GM18951 (cell line): ENCODE measurements around the gene CENPM.

Experiments
- POLR2A ChIP-seq: IDR thresholded peaks from 4 replicates; pipeline ENCODE4 v1.6.1; 2011; ENCODE audit warnings: mild to moderate bottlenecking; ENCODE audit not compliant: insufficient read length, insufficient read depth; ENCODE audit errors: extremely low read depth
- in situ Hi-C: fragments of 300-500 bp; cut with MboI; formaldehyde crosslinking; loops from one replicate; pipeline ENCODE4 v1.12.0; 2022; ENCODE audit warnings: low sequenced_read_pairs, mixed read lengths, inconsistent platforms; ENCODE audit not compliant: unreplicated experiment

CENPM gene, protein sequence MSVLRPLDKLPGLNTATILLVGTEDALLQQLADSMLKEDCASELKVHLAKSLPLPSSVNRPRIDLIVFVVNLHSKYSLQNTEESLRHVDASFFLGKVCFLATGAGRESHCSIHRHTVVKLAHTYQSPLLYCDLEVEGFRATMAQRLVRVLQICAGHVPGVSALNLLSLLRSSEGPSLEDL

DNA sequence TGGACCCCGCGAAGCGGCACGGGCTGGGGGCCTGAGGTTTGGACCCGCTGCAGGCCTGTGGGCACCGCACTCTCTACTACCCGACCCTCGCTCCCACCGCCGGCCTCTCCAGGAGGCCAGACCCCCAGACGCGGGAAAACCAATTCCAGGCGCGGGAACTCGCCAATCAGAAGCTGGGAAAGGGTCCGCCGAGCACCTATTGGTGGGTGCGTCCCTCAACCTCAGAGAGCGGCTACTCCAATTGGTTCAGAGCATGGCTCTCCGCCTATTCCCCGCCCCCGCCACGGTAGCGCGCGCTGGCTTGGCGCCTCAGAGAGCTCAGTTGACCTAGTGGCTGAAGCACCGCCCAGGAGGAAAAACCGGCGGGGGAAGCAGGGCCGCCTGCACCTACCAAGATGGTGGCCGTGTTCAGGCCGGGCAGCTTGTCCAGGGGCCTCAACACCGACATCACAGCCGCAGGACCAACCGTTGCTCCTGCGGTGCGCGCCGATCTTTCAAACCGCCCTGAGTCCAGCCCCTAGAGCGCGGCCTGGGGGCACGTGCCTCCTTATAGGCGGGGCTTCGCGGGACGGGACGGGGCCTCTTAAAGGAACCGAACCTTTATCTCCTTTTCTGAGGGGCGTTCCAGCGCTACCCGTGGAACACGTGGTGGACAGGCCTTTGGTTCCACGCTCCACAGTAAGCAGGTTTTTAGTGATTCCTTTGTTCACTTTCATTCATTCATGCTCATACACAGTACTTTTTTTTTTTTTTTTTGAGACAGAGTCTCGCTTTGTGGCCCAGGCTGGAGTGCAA lies at the start of gene CENPM:
Gene CENPM (minus strand): TSS at position 524 of the 795 bp plus-strand sequence. CDS start 76 bp downstream, at position 448.
- in situ Hi-C loops: loop anchor here (10.0 kb wide), 1 partner anchor 132 kb away; no protein-coding TSS in a partner anchor
- TF ChIP-seq POLR2A: peak; percentile 67

DNA sequence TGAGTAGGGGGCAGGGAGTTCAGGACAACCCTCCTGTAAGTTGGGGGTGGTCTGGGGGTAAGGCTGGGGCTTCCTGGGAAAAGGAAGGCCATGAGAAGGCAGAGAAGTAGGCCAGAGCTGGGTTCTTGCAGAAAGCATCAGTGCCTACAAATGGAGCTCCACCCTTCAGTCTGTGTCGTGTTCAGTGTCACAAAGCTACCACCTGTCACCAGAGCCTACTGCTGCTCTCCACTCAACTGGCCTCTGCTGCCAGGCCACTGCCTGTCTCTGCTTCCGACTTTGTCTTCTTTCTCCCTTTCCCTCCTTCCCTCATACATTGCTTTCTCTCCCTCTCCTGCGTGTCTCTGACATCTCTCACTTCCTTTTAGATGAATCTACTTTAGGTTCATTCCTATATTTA lies 48.3 kb upstream of the CENPM start:
- in situ Hi-C loops: no loop called here
- TF ChIP-seq POLR2A: no peak

DNA sequence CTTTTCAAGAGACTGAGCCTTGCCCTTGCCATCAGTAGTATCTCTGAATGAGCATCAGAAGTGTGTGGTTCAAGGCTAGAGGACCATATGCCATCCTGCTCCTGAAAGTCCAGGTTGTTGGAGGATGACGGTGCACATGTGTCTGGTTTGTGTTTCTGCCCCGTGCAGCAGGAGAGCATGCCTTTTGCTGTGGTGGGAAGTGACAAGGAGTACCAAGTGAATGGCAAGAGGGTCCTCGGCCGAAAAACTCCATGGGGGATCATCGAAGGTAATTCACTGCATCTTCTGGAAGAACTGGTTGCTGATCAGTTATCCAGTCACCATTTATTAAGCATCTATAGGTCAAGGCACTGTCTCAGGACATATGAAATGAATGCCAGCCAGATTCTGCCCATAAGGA lies 45.5 kb upstream of the CENPM start:
- no peak for TF ChIP-seq POLR2A
- in situ Hi-C loops: no loop called here

DNA sequence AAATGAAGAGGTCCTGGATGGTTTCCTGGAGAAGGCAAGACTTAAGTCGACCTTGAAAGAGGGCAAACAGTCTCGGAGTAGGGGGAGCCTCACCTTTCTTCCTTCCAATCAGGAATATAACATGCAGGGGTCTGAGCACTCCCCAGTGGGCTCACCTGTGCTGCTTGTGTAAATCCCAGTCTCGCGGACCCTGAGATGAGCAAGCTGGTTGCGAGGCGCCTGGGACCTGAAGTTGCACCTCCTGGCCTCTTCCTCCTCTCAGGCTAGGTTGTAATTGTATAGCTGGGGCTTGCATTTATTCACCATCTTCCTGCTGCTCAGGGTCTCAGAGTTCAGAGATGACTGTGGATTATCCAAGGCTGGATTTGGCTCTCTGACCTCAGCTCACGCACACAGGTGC lies 44.2 kb upstream of the CENPM start:
- in situ Hi-C loops: no loop called here

DNA sequence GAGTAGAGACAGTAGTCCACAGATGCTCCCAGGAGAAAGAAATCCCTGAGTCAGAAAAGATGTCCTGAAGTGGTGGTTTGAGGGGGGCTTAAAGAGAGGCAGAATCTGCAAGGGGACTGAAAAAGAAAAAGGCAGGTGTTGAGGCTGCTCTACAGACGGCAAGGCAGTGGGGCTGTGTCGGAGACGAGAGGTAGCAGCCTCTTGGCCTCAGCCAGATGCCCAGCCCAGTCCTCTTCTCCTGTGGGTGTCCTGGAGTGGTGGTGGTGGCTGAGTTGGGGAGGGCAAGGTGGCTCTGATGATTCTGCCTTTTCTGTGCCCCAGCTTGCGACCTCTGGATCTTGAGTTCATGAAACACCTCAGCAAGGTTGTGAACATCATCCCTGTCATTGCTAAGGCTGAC lies 42.3 kb upstream of the CENPM start:
- in situ Hi-C loops: no loop called here
- no peak for TF ChIP-seq POLR2A

More for the DNA sequence above, 44.2 kb upstream of the CENPM start:
- no peak for TF ChIP-seq POLR2A

DNA sequence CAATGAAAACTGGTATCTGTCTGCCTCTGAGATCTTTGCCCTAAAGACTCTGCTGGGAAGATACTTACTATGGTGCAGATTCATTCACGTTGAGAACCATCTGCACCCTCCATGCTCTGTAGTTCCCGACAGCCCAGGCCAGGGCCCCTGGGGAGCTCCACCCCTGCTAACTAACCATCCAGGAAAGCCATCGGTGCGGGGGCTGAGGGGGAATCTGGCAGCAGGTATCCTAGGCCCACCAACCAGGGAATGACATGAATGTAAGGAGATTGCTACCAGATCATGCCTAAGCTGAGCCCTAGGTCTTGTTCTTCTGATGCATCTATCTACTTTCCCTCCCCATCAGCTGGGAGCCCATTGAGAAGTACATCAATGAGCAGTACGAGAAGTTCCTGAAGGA lies 40.3 kb upstream of the CENPM start:
- no peak for TF ChIP-seq POLR2A
- in situ Hi-C loops: no loop called here

DNA sequence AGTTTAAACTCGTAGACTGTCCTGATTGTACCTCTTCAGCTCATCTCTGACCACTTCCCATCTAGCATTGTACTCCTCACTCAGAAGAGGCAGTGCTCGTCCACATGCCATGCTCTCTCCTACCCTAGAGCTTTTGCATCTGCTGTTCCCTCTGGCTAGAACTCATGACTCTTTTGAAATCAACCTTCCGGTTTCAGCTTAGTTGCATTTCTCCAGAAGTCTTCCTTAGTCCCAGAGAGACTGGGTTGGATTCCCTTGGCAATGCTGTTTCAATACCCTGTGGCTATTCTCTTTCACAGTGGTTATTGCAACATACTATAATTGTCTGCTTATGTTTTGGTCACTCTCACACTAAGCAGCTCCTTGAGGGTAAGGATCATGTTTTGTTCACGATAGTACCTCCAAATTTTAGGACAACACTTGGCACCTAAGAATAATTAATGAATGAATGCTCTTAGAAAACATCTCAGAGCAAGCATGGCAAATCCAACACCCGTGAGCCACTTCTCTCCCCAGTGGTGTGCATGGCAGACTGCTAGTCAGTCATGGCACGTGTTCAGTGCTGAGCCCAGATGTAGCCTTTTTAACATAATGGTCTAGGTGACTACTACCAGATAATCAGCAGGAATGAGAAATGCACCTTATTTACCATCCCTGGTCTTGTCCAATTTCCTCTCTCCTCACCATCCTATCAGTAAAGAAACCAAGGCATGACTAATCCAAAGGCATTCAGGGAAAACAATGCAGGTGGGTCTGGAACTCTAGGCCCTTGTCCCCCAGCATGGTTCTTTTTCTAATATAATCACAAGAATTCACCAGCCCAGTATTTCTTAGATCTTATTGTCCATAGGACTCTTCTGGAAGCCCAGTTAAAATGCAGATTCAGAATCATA lies 36.8 kb upstream of the CENPM start:
- in situ Hi-C loops: no loop called here
- no peak for TF ChIP-seq POLR2A

DNA sequence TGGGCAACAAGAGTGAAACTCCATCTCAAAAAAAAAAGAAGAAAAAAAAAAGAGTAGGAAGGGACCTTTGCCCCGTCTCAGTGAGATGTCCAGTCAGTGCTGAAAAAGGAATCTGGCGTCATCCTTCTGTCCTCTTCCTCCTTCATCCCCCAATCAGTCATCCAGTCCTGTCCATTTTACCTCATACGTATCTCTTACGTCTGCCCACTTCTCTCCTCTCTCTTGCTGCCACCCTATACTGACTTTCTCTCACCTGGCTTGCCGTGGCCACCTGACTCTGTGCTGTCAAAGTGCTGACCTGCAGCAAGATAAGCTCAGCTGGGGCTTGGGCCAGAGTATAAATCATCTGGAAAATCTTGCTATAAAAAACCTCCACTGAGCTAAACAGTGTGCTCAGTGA lies 35.9 kb upstream of the CENPM start:
- no peak for TF ChIP-seq POLR2A
- in situ Hi-C loops: no loop called here

DNA sequence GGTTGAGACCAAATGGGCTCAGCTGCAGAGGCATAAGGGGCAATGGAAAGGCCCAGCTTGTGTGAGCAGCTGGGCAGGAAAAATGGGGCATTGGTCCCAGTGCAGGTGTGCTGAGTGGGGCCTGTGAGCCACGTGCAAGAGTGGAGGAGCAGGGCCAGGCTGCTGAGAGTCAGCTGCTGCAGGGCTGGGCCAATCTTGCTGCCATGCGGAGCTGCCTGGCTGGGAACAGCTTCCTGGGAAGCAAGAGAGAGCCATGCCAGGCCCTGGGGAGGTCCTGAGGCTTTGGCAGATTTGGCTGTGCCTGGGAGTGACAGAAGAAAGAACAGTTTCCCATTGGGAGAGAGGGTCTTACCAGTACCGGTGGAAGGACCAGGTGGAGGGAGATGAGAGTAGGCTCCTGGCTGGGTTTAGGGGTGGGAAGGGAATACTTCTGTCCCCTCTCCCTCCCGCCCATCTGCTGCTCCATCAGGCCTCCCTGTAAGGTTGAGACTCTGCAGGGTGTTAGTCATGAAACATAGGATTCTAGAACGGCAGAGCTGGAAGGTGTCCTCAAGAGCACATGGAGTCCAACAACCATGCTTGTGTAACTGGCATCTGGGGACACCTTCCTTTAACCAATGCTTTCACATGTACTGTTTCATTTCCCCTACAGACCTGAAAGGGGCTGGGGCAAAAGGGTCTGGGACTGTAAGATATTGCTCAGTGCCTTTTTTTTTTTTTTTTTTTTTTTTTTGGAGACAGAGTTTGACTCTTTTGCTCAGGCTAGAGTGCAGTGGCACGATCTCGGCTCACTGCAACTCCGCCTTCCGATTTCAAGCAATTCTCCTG lies 32.7 kb upstream of the CENPM start:
- no peak for TF ChIP-seq POLR2A
- in situ Hi-C loops: no loop called here

DNA sequence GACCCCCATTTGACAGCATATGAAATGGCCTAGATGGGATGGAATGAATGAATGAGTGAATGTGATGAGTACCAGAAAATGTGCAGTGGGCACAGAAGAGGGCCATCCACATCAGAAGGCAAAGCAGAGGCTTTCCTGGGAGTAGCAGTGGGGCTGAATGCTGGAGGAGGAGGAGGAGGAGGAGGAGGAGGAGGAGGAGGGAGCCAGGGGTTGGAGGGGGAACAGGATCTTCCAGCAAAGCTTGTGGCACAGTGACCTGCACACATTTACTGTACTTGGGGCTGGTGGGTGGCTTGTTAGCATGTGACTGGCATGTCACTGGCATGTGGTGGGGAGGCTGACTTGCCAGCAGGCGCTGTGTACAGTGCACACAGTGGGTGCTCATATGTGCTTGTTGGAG lies 31.8 kb upstream of the CENPM start:
- no peak for TF ChIP-seq POLR2A
- in situ Hi-C loops: no loop called here

DNA sequence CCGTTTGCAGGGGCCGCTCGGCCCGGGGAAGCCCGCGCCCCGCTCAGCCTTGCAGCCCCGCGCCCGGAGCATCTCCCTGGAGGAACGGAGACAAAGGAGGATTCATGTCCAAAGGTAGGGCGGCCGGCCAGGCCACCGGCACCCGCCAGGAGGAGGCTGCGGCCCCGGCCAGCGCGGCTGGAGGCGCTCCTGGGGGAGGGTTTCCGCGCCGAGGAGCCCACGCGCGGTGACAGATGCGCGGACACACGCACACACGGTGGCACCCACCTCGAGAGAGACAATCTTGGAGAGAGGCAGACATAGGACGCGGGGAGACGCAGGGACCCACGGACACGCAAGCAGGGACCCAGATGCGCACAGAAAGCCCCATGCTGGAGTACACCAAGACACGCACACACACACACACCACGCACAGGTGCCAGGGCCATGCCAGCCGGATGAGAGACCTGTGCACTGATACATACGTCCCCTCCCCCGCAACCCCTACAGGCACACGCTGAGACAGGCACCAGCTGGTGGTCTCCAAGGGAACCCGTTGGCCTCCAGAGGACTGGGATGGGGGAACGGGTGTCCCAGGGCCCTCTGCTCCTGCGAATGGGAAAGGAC lies 30.1 kb upstream of the CENPM start:
- TF ChIP-seq POLR2A: no peak
- in situ Hi-C loops: no loop called here
